Loucy (cell line): Measurements from ENCODE around the gene FAM151A.

Experiments used
- EZH2phosphoT487 ChIP-seq: fragments of 200-600 bp; IDR thresholded peaks from 2 replicates; pipeline ENCODE4 v1.6.1; 2018; ENCODE audit warnings: antibody characterized with exemption, mild to moderate bottlenecking, moderate library complexity, borderline replicate concordance
- TF ChIP-seq, protein P1 (sequence below): fragments of 200-600 bp; sonication (generic); conservative IDR thresholded peaks from 2 replicates; pipeline ENCODE4 v1.5.1; 2014; ENCODE audit warnings: mild to moderate bottlenecking, antibody characterized with exemption, low read length

DNA sequence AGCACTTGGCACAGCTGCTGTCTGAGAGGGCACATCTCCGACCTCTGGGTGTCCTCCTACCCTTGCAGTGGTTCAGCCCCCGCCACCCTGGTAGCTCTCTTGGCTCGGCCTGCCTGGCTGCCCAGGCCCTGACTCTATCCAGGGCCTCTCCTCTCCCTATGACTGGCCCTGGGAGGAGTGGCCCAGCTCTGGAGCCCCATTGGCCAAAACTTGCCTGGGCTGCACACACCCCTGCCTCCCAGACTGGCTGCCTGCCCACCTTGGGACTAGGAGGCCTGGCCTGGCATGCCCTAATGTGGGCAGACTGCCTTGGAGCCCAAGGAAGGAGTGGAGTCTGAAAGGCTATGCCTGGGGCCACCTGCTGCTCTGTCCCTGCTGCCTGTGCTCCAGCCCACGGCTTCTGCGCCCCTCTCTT lies 41.7 kb downstream of the FAM151A start:
- TF ChIP-seq, protein P1, sequence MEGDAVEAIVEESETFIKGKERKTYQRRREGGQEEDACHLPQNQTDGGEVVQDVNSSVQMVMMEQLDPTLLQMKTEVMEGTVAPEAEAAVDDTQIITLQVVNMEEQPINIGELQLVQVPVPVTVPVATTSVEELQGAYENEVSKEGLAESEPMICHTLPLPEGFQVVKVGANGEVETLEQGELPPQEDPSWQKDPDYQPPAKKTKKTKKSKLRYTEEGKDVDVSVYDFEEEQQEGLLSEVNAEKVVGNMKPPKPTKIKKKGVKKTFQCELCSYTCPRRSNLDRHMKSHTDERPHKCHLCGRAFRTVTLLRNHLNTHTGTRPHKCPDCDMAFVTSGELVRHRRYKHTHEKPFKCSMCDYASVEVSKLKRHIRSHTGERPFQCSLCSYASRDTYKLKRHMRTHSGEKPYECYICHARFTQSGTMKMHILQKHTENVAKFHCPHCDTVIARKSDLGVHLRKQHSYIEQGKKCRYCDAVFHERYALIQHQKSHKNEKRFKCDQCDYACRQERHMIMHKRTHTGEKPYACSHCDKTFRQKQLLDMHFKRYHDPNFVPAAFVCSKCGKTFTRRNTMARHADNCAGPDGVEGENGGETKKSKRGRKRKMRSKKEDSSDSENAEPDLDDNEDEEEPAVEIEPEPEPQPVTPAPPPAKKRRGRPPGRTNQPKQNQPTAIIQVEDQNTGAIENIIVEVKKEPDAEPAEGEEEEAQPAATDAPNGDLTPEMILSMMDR: no peak
- no peak for TF ChIP-seq EZH2phosphoT487
